HEK293 (cell line): ENCODE data around the gene PGAP1.

Experiments used
- GLIS1 ChIP-seq: fragments of 450-650 bp; formaldehyde crosslinking; IDR thresholded peaks from 2 replicates; pipeline ENCODE4 v1.5.1; 2016; ENCODE audit warnings: missing biosample characterization, missing genetic modification characterization
- ZBTB17 ChIP-seq: fragments of 450-650 bp; formaldehyde crosslinking; IDR thresholded peaks from 2 replicates; pipeline ENCODE4 v1.5.1; 2016; ENCODE audit warnings: missing biosample characterization, missing genetic modification characterization
- ZBTB20 ChIP-seq: fragments of 450-650 bp; formaldehyde crosslinking; IDR thresholded peaks from 2 replicates; pipeline ENCODE4 v1.5.1; 2016; ENCODE audit warnings: missing biosample characterization, missing genetic modification characterization
- ZBTB7A ChIP-seq: fragments of 450-650 bp; formaldehyde crosslinking; IDR thresholded peaks from 2 replicates; pipeline ENCODE4 v1.5.1; 2016; ENCODE audit warnings: low read depth, missing biosample characterization, missing genetic modification characterization
- ZNF426 ChIP-seq: fragments of 450-650 bp; formaldehyde crosslinking; IDR thresholded peaks from 2 replicates; pipeline ENCODE4 v1.5.1; 2017; ENCODE audit warnings: missing biosample characterization, missing genetic modification characterization, mild to moderate bottlenecking, inconsistent platforms, moderate library complexity
- ZNF501 ChIP-seq: fragments of 450-650 bp; formaldehyde crosslinking; IDR thresholded peaks from 2 replicates; pipeline ENCODE4 v1.5.1; 2016; ENCODE audit warnings: missing biosample characterization, missing genetic modification characterization
- ZNF768 ChIP-seq: fragments of 450-650 bp; formaldehyde crosslinking; IDR thresholded peaks from 2 replicates; pipeline ENCODE4 v1.5.1; 2018; ENCODE audit warnings: missing biosample characterization, mild to moderate bottlenecking, missing genetic modification characterization
- ZNF830 ChIP-seq: fragments of 450-650 bp; IDR thresholded peaks from 2 replicates; pipeline ENCODE4 v1.5.0; 2018; ENCODE audit warnings: missing biosample characterization, missing genetic modification characterization, low read depth, mild to moderate bottlenecking, moderate library complexity
- TF ChIP-seq, protein P1 (sequence below): fragments of 450-650 bp; formaldehyde crosslinking; IDR thresholded peaks from 2 replicates; pipeline ENCODE4 v1.5.1; 2016; ENCODE audit warnings: missing biosample characterization, missing genetic modification characterization
- TF ChIP-seq, protein P2 (sequence below): fragments of 450-650 bp; formaldehyde crosslinking; IDR thresholded peaks from 2 replicates; pipeline ENCODE4 v1.5.1; 2016; ENCODE audit warnings: missing biosample characterization, missing genetic modification characterization
- TF ChIP-seq, protein P3 (sequence below): fragments of 450-650 bp; formaldehyde crosslinking; IDR thresholded peaks from 2 replicates; pipeline ENCODE4 v1.5.1; 2016; ENCODE audit warnings: missing biosample characterization, missing genetic modification characterization
- TF ChIP-seq, protein P4 (sequence below): fragments of 450-650 bp; formaldehyde crosslinking; IDR thresholded peaks from 2 replicates; pipeline ENCODE4 v1.5.1; 2017; ENCODE audit warnings: missing biosample characterization, missing genetic modification characterization
- TF ChIP-seq, protein P5 (sequence below): fragments of 450-650 bp; formaldehyde crosslinking; IDR thresholded peaks from 2 replicates; pipeline ENCODE4 v1.5.1; 2016; ENCODE audit warnings: missing biosample characterization, missing genetic modification characterization, low read depth

DNA sequence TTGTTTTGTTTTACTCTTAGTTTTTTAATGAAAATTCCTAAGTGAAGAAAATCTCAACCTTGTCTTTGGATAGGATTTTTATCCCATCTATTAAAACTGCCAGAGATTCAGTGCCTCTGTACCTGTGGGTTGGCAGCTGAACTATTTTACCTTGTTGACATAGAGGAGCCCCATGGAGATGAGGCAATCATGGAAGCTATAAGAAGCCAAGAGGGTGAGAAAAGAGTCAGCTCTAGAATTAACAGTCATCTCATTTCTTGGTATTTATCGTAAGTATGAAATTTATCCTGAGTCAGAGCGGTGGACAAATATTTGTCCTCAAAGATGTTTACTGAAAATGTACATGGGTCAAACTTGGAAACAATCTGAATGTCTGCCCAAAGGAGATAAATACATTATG is 35.8 kb upstream of the PGAP1 start:
- TF ChIP-seq, protein P1, sequence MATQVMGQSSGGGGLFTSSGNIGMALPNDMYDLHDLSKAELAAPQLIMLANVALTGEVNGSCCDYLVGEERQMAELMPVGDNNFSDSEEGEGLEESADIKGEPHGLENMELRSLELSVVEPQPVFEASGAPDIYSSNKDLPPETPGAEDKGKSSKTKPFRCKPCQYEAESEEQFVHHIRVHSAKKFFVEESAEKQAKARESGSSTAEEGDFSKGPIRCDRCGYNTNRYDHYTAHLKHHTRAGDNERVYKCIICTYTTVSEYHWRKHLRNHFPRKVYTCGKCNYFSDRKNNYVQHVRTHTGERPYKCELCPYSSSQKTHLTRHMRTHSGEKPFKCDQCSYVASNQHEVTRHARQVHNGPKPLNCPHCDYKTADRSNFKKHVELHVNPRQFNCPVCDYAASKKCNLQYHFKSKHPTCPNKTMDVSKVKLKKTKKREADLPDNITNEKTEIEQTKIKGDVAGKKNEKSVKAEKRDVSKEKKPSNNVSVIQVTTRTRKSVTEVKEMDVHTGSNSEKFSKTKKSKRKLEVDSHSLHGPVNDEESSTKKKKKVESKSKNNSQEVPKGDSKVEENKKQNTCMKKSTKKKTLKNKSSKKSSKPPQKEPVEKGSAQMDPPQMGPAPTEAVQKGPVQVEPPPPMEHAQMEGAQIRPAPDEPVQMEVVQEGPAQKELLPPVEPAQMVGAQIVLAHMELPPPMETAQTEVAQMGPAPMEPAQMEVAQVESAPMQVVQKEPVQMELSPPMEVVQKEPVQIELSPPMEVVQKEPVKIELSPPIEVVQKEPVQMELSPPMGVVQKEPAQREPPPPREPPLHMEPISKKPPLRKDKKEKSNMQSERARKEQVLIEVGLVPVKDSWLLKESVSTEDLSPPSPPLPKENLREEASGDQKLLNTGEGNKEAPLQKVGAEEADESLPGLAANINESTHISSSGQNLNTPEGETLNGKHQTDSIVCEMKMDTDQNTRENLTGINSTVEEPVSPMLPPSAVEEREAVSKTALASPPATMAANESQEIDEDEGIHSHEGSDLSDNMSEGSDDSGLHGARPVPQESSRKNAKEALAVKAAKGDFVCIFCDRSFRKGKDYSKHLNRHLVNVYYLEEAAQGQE (tag by site-specific recombination), result no peak
- TF ChIP-seq ZBTB20 (tag by site-specific recombination) (no peak), ZBTB7A (tag by site-specific recombination) (no peak), ZNF426 (tag by site-specific recombination) (no peak), ZBTB17 (tag by site-specific recombination) (no peak), ZNF501 (no peak), GLIS1 (no peak), ZNF830 (no peak), ZNF768 (no peak)
- TF ChIP-seq, protein P2, sequence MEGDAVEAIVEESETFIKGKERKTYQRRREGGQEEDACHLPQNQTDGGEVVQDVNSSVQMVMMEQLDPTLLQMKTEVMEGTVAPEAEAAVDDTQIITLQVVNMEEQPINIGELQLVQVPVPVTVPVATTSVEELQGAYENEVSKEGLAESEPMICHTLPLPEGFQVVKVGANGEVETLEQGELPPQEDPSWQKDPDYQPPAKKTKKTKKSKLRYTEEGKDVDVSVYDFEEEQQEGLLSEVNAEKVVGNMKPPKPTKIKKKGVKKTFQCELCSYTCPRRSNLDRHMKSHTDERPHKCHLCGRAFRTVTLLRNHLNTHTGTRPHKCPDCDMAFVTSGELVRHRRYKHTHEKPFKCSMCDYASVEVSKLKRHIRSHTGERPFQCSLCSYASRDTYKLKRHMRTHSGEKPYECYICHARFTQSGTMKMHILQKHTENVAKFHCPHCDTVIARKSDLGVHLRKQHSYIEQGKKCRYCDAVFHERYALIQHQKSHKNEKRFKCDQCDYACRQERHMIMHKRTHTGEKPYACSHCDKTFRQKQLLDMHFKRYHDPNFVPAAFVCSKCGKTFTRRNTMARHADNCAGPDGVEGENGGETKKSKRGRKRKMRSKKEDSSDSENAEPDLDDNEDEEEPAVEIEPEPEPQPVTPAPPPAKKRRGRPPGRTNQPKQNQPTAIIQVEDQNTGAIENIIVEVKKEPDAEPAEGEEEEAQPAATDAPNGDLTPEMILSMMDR (tag by site-specific recombination), result no peak
- TF ChIP-seq, protein P3, sequence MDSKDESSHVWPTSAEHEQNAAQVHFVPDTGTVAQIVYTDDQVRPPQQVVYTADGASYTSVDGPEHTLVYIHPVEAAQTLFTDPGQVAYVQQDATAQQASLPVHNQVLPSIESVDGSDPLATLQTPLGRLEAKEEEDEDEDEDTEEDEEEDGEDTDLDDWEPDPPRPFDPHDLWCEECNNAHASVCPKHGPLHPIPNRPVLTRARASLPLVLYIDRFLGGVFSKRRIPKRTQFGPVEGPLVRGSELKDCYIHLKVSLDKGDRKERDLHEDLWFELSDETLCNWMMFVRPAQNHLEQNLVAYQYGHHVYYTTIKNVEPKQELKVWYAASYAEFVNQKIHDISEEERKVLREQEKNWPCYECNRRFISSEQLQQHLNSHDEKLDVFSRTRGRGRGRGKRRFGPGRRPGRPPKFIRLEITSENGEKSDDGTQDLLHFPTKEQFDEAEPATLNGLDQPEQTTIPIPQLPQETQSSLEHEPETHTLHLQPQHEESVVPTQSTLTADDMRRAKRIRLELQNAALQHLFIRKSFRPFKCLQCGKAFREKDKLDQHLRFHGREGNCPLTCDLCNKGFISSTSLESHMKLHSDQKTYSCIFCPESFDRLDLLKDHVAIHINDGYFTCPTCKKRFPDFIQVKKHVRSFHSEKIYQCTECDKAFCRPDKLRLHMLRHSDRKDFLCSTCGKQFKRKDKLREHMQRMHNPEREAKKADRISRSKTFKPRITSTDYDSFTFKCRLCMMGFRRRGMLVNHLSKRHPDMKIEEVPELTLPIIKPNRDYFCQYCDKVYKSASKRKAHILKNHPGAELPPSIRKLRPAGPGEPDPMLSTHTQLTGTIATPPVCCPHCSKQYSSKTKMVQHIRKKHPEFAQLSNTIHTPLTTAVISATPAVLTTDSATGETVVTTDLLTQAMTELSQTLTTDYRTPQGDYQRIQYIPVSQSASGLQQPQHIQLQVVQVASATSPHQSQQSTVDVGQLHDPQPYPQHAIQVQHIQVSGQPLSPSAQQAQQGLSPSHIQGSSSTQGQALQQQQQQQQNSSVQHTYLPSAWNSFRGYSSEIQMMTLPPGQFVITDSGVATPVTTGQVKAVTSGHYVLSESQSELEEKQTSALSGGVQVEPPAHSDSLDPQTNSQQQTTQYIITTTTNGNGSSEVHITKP (tag by site-specific recombination), result no peak
- TF ChIP-seq, protein P4, sequence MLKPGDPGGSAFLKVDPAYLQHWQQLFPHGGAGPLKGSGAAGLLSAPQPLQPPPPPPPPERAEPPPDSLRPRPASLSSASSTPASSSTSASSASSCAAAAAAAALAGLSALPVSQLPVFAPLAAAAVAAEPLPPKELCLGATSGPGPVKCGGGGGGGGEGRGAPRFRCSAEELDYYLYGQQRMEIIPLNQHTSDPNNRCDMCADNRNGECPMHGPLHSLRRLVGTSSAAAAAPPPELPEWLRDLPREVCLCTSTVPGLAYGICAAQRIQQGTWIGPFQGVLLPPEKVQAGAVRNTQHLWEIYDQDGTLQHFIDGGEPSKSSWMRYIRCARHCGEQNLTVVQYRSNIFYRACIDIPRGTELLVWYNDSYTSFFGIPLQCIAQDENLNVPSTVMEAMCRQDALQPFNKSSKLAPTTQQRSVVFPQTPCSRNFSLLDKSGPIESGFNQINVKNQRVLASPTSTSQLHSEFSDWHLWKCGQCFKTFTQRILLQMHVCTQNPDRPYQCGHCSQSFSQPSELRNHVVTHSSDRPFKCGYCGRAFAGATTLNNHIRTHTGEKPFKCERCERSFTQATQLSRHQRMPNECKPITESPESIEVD (tag by site-specific recombination), result no peak
- TF ChIP-seq, protein P5, sequence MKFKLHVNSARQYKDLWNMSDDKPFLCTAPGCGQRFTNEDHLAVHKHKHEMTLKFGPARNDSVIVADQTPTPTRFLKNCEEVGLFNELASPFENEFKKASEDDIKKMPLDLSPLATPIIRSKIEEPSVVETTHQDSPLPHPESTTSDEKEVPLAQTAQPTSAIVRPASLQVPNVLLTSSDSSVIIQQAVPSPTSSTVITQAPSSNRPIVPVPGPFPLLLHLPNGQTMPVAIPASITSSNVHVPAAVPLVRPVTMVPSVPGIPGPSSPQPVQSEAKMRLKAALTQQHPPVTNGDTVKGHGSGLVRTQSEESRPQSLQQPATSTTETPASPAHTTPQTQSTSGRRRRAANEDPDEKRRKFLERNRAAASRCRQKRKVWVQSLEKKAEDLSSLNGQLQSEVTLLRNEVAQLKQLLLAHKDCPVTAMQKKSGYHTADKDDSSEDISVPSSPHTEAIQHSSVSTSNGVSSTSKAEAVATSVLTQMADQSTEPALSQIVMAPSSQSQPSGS, result no peak
